GM19238 (cell line): ENCODE data around the gene IQCH.
"Not testable (repeated sequence)": the region's sequence is repeated elsewhere in the genome, so short reads cannot be mapped to it uniquely, and the experiment has no call there.

Experiments used
- DNase-seq: peaks from one replicate; pipeline ENCODE4 v3.0.0; 2011; ENCODE audit warnings: low spot score; ENCODE audit not compliant: insufficient read length

Gene IQCH

DNA sequence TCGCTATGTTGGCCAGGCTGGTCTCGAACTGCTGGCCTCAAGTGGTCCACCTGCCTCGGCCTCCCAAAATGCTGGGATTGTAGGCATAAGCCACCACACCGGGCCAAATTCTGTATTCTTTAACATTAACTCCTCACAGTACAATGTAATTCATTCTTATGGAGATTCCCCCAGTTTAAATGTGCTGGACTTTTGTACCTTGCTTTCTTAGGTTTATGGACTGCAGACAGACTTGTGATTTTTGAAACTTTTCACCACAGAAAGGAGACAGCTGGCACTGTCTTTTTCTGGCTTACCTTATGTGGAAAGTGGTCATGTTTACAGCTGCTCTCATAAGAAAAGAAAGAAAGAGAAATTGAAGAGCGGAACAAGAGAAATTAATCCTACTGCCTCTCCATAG, 103.8 kb downstream of the IQCH start:
- no peak for DNase-seq

DNA sequence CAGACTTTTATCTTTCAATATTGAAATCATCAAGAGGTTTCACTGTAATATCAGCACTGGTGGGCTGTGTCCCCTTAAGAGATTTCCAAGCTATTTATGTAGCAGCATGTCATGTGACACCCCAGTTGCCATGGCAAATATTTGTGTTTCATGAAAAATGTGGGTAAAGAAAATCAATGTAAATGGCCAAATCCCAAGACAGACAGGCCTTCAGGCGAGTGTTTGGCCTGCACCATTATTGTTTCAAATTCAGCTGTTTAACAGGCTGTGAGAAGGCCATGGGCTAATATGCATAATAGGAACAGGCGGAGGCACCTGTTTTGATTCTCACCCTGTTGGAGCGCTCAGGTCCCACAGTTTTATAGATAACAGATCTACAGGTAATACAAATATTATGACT, 104.2 kb downstream of the IQCH start:
- DNase-seq, result no peak

DNA sequence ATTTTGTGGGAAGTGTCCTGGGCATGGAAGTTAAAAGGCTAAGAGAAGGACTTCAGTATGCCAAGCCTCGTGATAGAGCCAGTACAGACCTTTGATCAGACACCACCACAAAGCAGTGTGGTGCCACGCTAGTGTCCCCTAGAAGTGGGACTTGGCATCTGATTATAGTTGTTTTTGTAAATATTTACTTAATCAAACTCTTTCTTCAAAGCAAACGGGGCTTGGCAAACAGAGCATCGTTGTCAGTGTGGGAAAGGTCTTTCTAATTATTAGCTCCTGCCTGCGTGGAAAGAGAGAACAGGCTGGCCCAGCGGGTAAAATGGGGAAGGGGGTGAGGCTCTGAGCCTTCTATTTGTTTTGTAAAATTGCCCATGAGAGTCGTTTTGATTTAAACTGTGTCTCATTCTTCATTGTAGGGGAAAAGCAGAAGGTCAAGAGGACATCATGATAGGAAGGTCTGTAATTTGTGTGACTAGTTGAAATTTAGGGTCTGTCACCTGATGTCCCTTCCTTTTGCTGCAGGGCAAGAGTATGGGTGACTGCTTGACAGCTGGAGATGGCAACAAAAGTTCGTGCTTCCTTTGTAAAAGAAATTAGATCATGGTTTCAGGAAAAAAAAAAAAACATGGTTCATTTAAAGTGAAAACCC, 105.0 kb downstream of the IQCH start:
- DNase-seq, result no peak

- DNase-seq, result no peak
These were observed 106.5 kb downstream of the IQCH start for GRCh38 chr15:67361100-67361499.

- not testable (repeated sequence) for DNase-seq
These were observed 109.1 kb downstream of the IQCH start for GRCh38 chr15:67363712-67364111.

- DNase-seq, result no peak
These were observed 111.4 kb downstream of the IQCH start for GRCh38 chr15:67365994-67366393.

- DNase-seq, result no peak
These were observed 112.3 kb downstream of the IQCH start for GRCh38 chr15:67366904-67367303.

- DNase-seq, result no peak
These were observed 114.9 kb downstream of the IQCH start for GRCh38 chr15:67369359-67369998.

DNA sequence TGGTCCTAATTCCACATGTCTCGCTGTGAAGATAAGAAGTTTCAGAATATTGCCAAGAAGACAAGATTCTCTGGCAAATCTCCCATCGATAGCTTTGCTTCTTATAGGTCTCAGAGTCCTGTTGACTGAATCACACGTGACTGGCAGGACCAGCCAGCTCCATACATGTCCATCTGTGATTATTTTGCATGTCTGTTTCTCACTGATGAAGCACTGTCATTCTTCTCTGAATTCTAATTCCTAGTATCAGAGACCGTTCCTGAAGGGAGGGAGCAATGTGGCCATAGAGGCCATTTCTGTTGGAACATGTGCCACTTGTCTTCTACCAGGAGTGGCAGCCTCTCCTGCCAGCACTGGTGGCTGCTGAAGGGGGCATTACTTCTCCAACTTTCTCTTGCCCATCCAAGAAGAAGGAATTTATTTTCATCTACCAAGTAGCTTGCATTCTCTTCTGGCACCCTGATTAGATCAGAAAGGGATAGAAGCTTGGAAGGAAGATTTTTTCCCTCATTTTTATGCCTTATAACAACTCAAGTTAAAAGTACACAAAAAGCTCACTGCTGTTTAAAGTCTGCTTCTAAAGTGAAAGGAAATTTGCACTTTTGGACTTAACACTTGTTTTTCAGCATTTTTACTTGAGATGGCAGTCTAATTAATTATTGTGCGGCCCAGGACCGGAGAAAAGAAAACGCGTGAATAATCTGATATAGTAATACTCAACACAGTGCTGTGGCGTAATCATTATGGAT, 115.8 kb downstream of the IQCH start:
- DNase-seq, result no peak

DNA sequence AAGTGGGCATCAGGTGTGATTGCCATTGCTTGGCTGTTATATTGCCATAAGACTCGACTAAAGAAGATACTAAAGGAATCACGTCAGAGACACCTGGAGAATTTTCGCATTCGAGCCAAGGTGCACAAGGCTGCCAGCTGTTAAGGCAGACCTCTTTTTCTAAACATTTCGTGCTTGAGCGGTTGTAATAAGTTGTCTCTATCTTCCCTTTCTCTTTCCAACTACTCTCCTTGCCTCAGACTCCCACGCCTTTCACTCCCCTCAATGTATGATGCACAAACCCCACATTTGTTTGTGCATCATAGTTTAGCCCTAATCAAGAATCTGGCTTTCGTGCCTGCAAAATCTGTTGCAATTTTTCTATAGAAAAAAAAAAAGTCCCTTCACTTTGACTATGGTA, 118.0 kb downstream of the IQCH start:
- no peak for DNase-seq

DNA sequence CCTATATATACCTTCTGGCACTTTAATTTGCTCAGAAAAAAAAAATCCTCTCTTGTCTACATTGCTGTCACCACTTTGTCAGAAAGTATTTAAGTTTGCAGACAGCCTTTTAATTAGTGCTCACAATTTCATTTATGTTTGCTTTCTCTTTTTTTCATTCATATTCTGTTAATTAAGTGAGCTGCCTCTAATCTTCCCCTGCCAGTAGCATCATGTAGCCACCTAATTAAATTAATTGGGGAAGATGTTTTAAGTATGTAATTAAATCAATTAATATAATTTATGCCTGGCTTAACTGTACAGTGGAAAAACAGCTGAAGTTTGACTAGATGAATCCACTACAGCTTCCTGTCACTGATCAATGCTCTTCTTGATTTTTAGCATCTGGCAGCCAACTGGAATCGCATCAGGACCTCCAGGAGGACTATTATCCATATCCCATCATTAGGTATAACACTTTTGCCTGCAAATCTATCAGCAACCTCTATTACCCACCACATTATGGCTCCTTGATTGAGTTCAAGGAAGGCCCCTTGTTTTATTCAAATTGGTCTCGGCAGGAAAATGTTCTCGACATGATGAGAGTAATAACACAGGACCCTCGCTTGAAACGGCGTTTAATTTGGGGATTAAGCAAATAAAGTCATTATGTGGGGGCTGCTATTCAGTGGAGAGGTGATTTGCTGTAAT, 118.5 kb downstream of the IQCH start:
- no peak for DNase-seq

DNA sequence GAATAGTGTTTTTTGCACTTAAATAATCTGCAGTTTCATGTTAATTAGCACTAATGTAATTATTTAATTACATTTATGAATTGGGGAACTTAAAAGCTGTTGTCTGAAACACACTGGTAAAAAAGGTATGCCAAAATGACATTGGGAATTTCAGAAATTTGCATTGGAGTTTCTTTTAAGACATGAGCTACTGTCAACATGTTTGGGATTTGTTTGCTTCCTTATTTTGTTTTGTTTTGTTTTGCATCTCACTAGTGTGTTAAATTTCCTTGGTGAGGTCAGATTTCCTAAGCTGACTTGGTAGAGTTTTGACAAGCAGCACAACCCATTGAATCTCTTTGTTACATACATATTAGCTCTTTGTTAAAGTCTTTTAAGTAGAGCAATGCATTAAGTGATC, 119.4 kb downstream of the IQCH start:
- DNase-seq, result no peak

DNA sequence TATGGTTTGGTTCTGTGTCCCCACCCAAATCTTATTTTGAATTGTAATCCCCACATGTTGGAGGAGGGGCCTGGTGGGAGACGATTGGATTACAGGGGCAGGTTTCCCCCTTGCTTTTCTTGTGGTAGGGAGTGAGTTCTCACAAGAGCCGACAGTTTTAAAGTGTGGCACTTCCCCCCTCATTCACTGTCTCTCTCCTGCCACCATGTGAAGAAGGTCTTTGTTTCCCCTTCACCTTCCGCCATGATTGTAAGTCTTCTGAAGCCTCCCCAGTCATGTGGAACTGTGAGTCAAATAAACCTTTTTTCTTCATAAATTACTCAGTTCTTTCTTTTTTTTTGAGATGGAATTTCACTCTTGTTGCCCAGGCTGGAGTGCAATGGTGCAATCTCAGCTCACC, 124.9 kb downstream of the IQCH start:
- DNase-seq, result no peak

DNA sequence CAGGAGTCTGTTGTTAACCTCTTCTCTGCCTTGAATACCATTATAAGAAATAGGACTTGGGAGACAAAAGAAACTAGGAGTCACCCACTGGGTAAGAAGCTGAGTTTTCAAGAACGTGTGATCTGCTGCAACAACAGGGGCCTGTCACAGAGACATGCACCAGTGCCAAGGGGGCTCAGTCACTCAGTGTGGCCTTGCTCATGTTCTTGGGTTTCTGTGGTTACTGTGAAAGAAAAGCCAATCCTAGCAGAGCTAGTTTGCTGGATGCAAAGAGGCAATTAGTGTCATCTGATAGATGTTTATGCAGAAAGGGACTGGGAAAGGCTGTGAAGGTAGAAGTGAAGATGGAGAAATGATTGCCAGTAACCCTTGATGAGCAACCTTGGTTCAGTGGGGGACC, 126.3 kb downstream of the IQCH start:
- DNase-seq, result no peak

GRCh38 chr15:67381416-67382045, 126.9 kb downstream of the IQCH start:
- no peak for DNase-seq

DNA sequence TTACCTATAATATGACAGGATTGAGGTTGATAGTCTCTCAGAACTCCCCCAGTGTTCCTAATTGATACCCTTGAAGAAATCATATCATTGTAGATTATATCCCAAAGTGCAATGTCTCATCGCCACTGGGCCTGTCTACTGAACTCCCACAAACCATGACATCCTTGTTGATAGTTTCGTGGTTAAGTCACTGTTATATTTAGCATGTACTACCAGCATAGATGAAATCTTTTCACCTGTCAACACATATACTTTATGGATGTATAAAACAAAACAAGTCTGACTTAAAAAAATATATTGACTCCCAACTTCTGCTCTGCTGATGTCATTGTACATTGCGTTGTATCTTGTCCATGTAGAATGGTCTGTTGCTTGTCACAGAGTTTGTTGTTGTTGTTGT, 128.1 kb downstream of the IQCH start:
- no peak for DNase-seq

GRCh38 chr15:67383899-67384298, 129.3 kb downstream of the IQCH start:
- DNase-seq, result no peak

DNA sequence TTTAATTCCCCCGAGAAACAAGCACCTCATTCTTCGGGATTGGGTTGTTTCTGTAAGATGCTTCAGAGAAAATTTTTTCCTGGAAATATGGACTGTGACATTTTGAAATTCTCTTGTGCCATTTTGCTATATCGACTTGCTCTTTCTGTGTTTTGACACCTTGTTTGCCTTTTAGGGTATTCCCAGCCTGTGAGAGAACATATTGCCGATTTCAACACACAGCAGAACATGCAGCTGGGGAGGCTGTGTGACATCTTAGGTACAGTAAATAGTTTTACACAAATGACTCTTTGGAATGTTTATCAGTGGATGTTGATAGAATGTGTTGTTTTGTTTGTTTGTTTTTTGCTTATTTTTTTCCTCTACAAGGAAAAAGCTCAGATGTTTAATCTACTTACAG, 130.2 kb downstream of the IQCH start:
- no peak for DNase-seq

GRCh38 chr15:67385971-67386370, 131.4 kb downstream of the IQCH start:
- DNase-seq, result no peak

GRCh38 chr15:67386947-67387346, 132.4 kb downstream of the IQCH start:
- no peak for DNase-seq

- no peak for DNase-seq
These were observed 135.4 kb downstream of the IQCH start for GRCh38 chr15:67389975-67390374.
